ENCODE results near the gene IBTK. TPM values are rescaled to one million over a fixed set of nuclear protein-coding genes. Genes with fewer than 3 reads are reported as not detected.

The IBTK gene
- total and polyA plus RNA-seq, 9 donors, result 13.3 to 37.4 (median 28.0) TPM

DNA sequence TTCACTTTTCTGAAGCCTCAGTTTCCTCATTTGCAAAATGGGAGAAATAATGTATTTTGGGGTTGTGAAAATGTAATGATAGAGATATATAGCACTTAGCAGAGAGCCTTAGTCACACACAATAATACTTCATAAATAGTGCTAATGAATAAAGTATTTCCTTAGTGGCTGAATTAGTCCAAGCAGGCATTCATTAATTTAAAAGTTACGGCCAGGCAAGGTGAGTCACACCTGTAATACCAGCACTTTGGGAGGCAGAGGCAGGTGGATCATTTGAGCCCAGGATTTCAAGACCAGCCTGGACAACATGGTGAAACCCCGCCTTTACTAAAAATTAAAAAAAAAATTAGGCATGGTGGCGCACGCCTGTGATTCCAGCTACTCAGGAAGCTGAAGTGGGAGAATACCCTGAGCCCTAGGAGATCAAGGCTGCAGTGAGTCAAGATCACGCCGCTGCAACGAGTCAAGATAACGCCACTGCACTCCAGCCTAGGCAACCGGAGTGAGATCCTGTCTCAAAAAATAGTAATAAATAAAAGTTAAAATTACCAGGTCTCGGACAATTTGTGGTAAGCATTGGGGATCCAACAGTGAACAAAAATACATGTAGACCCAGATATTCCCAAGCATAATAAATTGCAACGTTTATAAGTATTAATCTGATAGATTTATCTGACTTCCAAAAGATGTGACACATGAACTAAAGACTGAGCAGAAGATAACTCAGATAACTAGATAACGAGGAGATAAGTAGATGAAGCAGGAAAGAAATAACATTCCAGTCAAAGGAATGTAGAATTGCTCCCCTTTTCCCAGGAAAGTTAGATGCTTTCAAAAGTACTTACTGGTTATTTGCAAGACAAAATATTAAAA, 2.1 kb upstream of the IBTK start:
- no peak for DNase-seq

DNA sequence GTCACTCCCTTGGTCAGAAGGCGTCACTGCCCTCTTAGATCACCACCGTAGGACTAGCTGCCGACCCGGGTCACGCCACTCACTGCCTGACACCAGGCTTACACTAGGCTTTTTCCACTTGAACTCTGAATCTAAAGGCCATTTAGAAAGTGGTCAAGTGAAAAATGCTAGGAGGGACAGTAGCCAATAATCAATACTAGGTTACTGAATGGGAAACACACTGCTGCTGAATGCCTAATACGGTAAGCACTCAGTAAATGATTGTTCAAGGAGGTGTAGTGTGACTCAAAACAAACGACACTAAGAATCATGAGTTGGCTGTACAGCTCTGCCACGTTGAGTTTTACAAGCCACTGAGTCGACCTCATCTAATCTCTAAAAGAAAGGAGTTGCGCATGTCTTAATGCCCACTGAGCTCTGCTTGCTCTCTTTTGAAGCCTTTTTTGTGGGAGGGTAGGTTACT, 760 bp upstream of the IBTK start:
- TF ChIP-seq, protein P1, sequence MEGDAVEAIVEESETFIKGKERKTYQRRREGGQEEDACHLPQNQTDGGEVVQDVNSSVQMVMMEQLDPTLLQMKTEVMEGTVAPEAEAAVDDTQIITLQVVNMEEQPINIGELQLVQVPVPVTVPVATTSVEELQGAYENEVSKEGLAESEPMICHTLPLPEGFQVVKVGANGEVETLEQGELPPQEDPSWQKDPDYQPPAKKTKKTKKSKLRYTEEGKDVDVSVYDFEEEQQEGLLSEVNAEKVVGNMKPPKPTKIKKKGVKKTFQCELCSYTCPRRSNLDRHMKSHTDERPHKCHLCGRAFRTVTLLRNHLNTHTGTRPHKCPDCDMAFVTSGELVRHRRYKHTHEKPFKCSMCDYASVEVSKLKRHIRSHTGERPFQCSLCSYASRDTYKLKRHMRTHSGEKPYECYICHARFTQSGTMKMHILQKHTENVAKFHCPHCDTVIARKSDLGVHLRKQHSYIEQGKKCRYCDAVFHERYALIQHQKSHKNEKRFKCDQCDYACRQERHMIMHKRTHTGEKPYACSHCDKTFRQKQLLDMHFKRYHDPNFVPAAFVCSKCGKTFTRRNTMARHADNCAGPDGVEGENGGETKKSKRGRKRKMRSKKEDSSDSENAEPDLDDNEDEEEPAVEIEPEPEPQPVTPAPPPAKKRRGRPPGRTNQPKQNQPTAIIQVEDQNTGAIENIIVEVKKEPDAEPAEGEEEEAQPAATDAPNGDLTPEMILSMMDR (IDR thresholded peaks at IDR 0.05), result peak in 1 of 3 donors; percentile 1
- TF ChIP-seq POLR2A (IDR thresholded peaks at IDR 0.05), result no peak
- TF ChIP-seq EP300 (IDR thresholded peaks at IDR 0.05), result no peak
- Histone ChIP-seq H3K4me3 (peak overlapping the region; percentile 91), H3K27ac (peak overlapping the region; percentile 72 to 93), H3K9me3 (no peaks in the 10 kb centered on the region), H3K36me3 (no peaks in the 10 kb centered on the region), H3K4me1 (ENCODE audit: insufficient read depth) (peaks cover 2% of the 10 kb centered on the region), H3K27me3 (no peaks in the 10 kb centered on the region)
- WGBS, 3 donors, result 18 to 23% (median 21%) methylated on average over 10 of the region's 10 CpGs
- intact Hi-C loops (cut with DNase I), result loop anchor here in 2 of 4 donors (10.0 kb wide), 2 partner anchors 816 to 1266 kb away; partner anchors contain the start of genes DOP1A (in 1 of the 2), PRSS35 (in 1 of the 2) and UBE3D (in 1 of the 2)
- no peak for DNase-seq

More for the DNA sequence above, 2.1 kb upstream of the IBTK start:
- peaks cover 2% of the 10 kb centered on the region for H3K4me1 ChIP-seq (ENCODE audit: insufficient read depth)
- no peak for TF ChIP-seq EP300 (IDR thresholded peaks at IDR 0.05)
- TF ChIP-seq, protein P1 (IDR thresholded peaks at IDR 0.05), result no peak
- TF ChIP-seq POLR2A (IDR thresholded peaks at IDR 0.05), result no peak
- no peaks in the 10 kb centered on the region for H3K27me3 ChIP-seq
- intact Hi-C loops (cut with DNase I), result loop anchor here in 3 of 4 donors (10.0 kb wide), 2 partner anchors 815 to 1265 kb away; partner anchors contain the start of genes DOP1A (in 2 of the 3), UBE3D (in 2 of the 3) and PRSS35 (in 1 of the 3)
- H3K4me3 ChIP-seq, result no peak overlapping the region
- H3K27ac ChIP-seq, result no peak overlapping the region
- no peaks in the 10 kb centered on the region for H3K36me3 ChIP-seq
- no peaks in the 10 kb centered on the region for H3K9me3 ChIP-seq
- WGBS, 3 donors, result 81 to 86% (median 83%) methylated on average over 12 of the region's 12 CpGs

DNA sequence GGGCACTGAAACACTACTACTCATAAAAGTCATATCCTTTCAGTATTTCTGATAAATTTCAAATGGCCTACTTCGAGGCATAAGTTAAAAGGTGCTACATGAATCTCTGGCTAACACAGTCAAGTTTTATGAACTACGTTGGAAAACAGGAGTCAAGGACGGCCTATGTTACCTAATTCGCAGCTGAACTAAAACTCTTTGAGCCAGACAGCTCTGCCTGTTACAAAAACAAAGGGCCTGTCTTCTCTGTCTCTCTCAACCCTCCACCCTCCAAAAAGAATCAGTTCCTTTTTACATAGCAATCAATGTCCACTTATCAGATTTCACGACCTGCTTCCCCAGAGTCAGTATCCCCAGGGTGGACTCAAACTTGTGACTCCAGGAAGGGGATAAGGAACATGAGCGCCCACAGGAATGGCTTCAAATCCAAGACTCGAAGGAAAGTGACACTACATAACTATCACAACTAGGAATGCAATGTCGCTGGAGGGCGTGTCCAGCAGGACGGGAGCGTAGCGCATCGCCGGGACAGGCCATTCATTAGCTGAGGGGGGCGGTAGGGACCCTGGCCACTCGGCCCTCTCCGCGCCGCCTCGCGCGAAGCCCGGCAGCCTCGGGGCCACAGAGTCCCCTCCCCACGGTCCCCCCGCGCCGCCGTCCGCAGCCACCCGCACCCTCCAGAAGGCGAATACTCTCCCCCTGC, 591 bp downstream of the IBTK start:
- WGBS, 3 donors, result 1% methylated on average over 25 to 32 of the region's 32 CpGs

More for the DNA sequence above, 591 bp downstream of the IBTK start:
- Histone ChIP-seq H3K27me3 (no peaks in the 10 kb centered on the region), H3K27ac (peak overlapping the region; percentile 72 to 93), H3K4me3 (peak overlapping the region; percentile 91), H3K9me3 (no peaks in the 10 kb centered on the region), H3K36me3 (no peaks in the 10 kb centered on the region), H3K4me1 (ENCODE audit: insufficient read depth) (peaks cover 2% of the 10 kb centered on the region)
- DNase-seq, result peak in 2 of 5 donors; percentile 10 to 46
- intact Hi-C loops (cut with DNase I), result loop anchor here in 2 of 4 donors (10.0 kb wide), 2 partner anchors 818 to 1268 kb away; partner anchors contain the start of genes DOP1A (in 1 of the 2), PRSS35 (in 1 of the 2) and UBE3D (in 1 of the 2)
- TF ChIP-seq EP300 (IDR thresholded peaks at IDR 0.05), result no peak
- TF ChIP-seq, protein P1 (IDR thresholded peaks at IDR 0.05), result no peak
- TF ChIP-seq POLR2A (IDR thresholded peaks at IDR 0.05), result no peak
